Measurements from ENCODE around the gene PLCXD1.

- TF ChIP-seq CTCF (IDR thresholded peaks at IDR 0.05) (no peak), EZH2phosphoT487 (IDR thresholded peaks at IDR 0.05) (no peak)
Observed at GRCh38 chrX:308821-309520, 27.8 kb downstream of the PLCXD1 start.

Data from neural progenitor cell (in vitro differentiated cells).